Measurements from ENCODE around the gene IZUMO4.

The IZUMO4 gene, protein sequence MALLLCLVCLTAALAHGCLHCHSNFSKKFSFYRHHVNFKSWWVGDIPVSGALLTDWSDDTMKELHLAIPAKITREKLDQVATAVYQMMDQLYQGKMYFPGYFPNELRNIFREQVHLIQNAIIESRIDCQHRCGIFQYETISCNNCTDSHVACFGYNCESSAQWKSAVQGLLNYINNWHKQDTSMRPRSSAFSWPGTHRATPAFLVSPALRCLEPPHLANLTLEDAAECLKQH

DNA sequence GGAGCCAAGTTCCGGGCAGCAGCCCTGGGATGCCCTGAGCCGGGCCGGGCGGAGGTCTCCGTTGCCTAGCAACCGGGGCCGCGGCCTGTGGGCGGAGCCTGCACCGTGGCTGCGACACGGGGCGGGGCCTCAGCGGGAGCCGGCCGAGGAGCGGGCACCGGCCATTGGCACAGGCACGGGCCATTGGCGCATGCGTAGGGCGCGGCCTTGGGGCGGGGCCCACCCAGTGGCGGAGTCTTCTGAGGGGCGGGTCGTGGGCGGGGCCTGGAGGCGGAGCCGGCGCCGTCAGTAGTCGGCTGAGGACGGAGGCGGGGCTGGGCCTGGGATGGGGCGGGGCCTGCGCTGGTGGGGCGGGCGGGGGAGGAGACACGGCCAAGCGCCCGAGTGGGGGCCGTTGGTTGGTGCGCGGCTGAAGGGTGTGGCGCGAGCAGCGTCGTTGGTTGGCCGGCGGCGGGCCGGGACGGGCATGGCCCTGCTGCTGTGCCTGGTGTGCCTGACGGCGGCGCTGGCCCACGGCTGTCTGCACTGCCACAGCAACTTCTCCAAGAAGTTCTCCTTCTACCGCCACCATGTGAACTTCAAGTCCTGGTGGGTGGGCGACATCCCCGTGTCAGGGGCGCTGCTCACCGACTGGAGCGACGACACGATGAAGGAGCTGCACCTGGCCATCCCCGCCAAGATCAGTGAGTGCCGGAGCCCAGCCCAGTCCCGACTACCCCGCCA is at the start of gene IZUMO4:
Gene IZUMO4 (plus strand): TSS at position 436 of the 723 bp plus-strand sequence. CDS start 31 bp downstream, at position 467.
- peak; percentile 93 for DNase-seq

DNA sequence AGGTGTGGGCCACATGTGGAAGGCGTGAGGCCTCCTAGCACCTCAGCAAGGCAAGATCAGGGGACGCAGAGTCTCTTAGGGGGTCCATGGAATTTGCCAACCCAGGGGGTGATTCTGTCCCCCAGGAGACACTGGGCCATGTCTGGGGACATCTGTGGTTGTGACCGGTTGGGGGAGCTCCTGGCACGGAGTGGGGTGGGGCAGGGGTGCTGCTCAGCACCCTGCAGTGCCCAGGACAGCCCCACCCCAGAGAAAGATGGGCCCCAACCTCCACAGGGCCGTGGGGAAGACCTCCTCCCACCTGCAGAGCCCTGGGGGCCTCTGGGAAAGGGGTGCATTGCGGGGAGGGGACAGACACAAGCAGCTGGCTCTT is 49.7 kb upstream of the IZUMO4 start:
- DNase-seq, result no peak

DNA sequence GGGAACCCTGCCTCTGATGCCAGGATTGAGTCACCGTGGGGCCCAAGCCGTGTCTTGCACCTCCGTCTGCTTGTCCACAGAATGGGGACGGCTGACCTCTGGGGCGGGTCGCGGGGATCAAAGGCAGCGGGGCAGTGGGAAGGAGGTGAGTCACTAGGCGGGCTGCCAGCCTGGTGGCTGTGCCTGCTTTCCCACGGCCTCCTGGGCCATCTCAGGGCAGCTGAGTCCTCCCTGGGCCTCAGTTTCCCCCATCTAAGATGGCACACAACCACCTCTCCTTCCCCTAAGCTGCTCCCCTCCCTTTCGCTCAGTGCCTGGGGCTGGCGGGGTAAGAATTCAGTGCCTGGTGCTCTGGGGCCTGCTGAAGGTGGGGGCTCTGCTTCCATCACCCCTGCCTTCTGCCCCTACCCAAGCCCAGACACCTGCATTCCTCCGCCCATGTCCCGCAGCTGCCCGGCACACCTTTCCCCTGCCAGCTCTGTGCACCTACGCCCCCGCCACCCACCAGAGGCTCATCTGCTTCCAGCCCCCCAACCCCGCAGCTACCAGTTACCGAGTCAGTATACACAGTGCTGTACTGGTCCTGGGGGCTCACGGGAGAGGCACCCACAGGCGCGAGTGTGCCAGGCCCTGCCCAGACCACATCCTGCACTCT is 49.1 kb upstream of the IZUMO4 start:
- no peak for DNase-seq

DNA sequence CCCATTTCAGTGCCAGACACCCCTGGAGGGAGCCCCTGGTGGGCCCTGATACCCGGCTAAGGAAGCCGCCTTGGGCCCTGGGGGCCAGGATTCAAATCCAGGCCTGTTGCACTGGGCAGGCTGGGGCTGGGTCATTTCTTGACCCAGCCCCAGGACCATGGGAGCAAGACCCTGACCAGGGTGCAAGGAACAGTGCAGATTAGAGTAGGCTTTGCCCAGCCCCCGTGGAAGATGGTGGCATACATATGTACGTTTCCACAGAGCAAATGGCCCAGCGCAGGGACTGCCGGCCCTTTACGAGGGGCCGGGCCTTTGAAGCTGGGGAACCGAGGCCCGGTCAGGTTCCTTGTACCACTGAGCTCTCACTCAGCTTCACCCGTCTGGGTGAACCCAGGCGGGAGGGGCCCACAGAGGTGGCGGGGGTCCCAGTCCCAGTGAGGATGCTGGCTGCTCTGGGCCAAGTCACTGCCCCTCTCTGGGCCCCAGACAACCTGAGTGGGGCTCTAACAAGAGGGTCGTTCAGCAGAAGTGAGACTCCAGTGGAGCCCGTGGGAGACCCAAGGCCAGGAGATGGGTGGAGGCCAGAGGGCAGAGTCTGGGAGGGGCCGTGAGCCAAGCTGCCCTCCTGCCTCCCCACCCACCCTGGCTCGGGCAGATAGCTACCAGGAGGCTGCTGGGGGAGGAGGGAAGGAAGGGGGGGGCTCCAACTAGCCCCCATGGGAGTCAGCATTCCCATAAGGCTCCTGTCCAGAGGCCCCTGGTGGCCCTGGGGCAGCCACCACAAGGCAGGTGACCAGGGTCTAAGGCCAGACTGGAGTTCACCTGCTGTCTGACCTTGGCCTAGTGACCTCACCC is 48.4 kb upstream of the IZUMO4 start:
- DNase-seq, result no peak

DNA sequence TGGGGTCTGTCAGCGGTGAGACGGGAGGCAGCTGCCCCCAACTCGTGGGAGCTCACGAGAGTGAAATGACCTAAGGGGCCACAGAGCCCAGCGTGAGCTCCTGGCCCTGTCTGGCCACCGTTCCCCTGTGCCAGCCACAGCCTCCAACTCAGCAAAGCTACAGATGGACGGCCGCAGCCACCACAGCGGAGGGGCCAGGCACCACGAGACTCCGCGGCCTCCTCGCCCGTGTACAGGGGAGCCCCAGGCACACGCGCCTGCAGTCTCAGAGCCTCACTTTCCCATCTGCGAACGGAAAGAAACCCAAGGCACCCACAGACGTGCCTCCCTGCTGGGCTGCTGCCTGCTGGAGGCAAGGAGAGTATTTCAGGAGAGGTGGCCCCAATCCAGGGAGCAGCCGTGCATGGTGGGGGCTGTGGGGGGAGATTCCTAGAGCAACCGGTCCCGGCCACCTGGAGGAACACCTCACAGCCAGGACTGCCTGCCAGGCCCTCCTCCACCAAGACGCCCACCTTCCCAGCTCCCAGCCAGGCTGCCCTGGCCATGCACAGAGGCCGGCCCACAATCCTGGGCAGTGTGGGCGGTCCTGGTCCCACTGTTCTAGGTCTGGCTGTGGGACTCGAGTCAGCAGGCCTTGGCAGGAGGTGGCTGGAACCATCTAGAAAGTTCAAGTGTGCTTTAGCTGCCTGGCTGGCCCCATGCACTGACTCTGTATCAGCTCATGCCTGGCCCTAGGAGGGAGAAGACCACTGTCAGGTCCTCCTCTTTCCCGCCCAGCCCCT is 47.6 kb upstream of the IZUMO4 start:
- no peak for DNase-seq

DNA sequence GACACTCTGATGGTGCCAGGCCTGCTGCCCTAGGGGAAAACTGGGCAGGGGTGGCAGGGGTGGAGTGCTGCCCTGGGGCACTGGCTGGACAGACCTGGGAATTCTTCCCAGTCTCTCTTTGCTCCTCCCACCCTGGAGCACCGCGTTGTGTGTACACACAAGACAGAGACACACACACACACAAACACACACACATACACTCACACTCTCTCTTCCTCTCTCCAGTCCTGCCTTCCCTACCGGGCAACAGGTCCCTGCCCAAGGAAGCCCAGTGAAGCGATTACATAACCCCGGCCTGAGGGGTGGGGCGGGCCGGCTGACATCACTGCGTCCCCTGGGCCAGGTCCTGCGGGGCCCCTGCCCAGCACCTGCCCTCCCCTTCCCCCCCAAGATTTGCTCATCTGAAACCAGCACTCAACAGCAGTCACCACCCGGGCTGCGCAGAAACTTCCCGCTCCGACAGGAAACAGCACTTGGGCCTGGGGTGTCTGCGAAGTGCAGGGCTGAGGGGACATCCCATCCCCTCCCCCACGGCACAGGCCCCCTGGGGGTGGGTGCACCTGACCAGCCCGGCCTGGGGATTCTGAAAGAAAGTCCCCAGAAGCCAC is 46.9 kb upstream of the IZUMO4 start:
- DNase-seq, result no peak

DNA sequence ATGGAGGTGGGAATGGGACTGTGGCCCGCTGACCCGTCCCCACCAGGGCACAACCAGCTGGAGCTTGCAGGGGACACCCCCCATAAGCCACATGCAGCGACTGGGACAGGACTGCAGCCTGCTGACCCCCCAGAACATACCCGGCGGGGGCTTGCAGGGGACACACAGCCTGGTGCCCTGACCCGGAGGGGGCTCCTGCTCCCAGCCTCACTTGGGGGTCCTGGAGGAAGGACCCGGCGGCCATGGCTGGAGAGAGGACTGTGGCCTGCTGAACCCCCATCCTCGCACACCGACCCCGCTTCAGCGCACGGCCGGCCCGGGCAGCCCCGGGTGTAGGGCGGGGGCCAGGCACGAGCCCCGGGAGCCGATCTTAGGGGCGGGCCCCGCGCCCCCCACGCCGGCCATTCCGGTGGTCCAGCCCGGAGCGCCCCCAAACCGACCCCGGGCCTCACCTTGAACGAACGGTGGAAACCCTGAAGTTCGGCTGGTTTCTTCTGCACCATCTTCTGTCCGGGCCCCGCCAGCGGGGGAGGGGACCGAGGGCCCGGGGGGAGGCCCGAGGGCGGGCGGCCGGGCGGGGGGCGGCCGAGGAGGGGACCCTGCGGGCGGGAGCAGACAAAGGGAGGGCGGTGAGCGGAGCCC is 46.2 kb upstream of the IZUMO4 start:
- DNase-seq, result no peak

DNA sequence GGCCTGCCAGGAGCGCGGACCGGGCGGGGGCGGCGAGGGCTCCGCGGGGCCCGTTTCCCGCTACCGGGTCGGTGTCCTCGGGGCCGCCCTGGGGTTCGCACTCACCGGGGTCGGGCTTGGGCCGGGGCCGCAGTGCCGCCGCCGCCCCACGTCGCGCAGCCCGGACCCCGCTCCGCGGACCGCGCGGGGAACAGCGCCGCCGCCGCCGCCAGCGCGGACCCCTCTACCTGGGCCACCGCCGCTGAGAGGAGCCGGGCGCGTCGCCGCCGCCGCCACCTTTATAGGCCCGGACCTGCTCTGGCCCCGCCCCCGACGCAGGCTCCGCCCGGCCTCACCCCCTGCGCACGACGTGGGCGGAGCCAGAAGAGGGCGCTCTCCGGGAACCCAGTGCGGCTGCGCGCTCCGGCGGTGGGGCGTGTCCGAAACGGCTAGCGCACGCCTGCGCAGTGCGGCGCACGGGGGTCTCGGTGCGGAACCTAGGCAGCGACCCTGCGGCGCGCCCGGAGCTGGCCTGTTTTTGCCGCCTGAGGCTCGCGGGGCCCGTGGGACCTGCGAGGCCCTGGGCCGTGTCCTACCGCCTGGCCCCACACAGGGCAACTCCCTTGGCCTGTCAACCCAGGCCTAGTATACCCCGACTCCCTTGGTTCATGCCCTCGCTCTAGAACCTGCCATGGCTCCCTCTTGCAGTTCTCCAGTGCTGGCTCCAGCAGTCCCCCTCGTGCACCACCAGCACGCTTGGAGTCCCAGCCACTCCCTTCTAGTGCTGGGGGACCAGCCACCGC is 45.5 kb upstream of the IZUMO4 start, which contains the start of gene MKNK2:
Gene MKNK2 (minus strand): TSS at position 254 of the 782 bp plus-strand sequence. CDS start 393 bp downstream, outside the sequence.
- peak; percentile 80 for DNase-seq

DNA sequence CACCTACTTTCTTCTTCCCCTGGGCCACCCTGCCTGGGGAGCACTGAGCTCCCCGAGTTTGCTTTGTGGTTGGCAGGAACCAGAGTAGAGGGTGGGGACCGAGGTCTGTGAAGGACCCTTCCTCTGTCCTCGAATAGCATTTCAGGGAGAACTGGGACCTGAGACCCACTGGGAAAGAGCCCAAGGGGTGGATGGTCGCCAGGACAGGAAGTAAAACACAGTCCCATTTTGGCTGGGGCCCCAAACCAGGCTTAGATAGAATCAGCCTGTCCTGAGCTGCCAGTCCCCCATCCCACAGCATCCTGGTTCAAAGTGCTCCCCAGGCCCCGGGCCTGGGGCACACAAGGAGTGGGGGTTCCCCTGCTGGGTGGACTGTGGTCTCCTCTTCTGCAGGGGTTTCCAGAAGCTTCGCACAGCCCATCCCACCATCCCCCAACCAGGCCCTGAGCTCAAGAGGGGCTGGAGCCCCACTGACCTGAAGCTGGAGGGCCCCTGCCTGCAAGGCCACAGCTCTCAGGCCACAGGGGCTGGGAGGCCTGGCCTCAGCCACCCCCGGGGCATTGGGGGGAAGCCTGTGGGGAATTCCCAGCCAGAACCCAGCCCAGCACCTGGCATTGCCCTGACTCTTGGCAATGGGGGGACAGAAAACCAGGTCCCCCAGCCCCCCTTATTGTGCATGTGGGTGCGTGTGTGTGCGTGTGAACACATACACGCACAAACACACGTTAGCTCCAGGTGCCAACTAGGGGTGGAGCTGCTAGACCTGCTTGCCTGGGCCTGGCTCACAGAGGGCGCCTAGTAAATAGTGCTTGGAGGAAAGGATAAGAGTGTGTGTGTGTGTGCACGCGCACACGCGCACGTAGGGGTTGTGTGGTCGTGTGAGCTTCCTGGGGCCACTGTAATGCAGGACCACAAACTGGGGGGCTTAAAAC is 44.7 kb upstream of the IZUMO4 start:
- DNase-seq, result no peak

DNA sequence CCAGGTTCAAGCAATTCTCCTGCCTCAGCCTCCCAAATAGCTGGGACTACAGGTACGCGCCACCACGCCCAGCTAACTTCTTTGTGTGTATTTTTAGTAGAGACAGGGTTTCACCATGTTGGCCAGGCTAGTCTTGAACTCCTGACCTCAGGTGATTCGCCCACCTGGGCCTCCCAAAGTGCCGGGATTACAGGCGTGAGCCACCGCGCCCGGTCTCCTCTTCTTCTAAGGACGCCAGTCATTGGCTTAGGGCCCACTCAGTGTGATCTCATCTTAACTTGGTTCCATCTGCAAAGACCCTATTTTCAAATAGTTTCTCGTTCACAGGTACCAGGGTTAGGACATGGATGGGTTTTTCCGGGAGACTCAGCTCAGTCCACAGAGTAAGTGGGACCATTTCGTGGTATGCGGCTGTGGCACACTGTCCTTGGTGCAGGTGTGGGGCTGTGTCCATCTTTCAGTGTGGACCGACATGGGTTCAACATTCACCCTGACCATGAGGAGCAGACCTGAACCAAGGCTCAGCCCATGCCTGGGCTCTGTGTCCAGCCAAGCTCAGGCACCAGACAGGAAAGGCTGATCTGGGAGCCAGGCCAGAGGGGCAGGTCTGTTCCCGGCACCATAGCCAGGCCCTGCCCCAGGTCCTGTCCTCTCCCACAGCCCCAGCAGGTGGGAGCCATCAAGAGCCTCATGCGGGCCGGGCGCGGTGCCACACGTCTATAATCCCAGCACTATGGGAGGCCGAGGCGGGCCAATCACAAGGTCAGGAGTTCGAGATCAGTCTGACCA is 42.9 kb upstream of the IZUMO4 start:
- DNase-seq, result no peak

DNA sequence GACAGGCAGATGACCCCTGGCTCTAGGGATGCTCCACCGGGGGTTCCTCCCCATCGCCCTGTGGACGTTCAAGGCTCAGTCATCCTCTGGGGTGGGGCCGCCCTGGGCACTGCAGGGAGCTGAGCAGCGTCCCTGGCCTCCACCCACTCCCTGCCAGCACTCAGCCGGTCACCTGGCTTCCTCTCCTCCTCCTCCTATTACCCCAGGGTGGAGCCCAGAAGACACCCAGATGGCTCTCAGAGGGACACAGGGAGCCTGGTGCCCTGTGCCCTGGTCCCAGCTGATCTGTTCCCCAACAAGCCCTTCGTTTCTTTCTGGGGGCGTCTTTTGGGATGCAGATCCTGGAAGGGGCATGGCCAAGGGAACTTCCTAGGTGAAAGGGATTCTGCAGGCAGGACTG is 42.0 kb upstream of the IZUMO4 start:
- no peak for DNase-seq

DNA sequence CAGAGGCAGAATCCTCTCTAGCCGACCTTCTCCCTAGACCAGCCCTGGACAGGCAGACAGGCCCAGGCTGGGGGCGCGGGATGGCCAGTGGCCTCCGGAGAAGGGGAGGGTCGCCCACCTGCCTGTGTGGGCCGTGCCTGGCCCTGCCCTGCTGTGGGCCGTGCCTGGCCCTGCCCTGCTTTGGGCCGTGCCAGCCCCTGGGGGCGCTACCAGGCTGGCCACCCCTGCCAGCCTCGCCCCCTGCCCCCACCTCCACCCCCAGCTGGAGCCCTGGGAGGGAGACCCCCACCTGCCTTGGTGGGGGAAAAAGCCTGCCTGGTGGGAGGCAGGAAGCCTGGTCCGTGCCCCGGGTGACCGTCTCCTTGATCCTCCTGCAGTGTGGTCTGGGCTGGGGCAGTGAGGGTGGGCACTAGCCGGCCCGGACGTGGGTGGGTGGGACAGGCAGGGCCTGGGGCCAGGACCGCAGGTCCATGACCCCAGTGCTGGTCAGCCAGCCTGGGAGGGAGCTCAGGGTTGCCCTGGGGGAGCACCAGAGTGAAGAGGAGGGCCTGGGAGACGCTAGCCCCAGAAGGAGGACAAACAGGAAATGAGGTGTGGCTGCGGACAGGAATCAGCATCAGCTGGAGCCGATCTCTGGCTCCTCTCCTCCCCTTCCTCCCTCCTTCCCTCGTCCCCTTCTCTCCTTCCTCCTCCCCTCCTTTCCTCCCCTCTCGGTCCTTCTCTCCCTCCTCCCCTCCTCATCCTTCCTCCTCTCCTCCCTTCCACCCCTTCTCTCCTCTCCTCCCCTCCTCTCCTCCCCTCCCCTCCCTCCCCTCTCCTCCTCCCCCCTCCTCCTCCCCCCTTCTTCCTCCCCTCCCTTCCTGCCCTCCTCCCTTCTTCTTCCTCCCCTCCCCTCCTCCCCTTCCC is 40.5 kb upstream of the IZUMO4 start:
- DNase-seq, result no peak

DNA sequence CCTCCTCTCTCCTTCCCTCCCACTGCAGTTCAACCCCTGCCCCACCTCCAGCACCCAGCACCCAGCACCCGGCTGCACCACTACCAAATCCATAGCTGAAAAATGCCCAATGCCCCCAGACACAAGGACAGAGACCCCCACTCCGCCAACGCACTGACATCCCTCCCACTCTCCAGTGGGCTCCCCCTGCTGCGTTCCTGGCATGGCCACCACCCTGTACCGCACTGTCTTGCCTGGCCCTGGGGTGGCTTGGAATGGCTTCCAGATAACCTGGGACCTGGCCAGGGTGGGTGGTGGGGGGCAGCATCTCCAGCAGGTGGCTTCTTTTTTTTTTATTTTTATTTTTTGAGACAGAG is 39.9 kb upstream of the IZUMO4 start:
- DNase-seq, result no peak

DNA sequence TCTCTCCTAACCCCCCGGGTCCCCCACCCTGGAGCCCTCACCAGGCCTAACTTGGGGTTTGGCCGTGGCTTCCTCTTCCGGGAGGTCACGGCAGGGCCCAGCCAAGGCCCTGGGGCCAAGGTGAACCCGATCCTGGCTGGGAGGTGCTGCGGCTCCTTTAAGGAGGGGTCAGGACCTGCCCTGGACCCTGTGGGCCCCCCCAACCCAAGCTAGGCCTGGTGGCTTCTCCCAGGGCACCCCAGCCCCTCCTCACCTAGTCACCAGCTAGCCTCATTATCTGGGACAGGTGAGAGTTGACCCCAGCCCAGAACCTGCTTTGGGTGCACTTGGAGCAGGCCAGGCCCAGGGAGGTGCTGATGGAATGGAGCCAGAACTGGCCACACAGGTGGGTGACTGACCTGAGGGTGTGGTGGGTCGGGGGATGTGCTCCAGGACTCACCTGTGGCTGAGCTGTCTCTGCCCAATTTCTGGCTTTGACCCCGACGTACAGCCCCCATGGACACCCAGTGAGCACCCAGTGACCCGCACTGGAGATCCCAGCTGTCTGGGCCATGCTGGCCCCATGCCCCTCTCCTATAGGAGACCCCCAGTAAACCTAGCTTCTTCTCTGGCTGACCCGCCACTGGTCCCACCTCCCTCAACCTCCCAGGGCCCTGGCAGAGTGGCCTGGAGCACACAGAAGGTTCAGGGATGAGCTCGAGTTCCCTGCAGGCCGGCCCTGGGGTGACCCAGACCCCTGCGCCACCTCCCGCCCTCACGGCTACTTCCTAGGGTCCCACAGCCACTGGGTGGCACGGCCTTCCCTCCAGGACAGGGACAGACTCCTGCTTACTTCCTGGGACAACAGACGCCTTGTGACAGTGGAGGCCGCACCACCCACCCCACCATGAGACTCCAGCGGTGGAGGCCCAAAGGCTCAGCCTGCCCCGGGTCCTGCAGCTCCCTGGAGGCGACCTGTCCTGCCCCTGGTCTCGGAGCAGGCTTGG is 38.9 kb upstream of the IZUMO4 start:
- no peak for DNase-seq

DNA sequence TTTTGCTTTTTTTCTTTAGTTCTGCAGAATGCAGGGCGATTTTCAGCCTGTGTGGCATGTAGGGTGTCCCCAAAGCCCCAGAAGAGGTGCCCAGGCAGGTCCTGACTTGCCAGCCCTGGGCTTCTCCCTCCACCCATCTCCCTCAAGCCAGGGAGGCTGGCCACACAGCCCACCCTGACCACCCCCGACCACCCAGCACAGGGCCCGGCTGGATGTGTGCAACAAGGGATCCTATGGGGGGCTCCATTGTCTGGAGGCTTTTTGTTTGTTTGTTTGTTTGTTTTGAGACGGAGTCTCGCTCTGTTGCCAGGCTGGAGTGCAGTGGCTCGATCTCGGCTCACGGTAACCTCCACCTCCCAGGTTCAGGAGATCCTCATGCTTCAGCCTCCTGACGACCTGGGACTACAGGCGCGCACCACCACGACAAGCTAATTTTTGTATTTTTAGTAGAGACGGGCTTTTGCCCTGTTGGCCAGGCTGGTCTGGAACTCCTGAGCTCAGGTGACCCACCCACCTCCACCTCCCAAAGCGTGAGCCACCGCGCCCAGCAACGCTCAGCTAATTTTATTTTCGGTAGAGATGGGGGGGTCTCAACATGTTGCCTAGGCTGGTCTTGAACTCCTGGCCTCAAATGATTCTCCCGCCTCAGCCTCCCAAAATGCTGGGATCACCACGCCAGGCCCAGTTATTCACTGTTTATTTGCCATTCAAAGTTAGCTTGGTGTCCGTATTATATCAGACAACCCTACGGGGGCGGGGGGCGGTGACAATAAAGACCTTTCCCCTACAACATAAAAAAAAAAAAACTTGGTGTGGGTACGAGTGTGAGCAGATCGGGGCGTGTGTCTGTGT is 37.9 kb upstream of the IZUMO4 start:
- no peak for DNase-seq
